HCT116 (cell line): ENCODE data around the gene DTNBP1.

ENCODE experiments used
- CTCF ChIP-seq, 3 experiments: fragments of 200-600 bp in 1 of 3; sonication (generic) in 1 of 3; IDR thresholded peaks in 2 of 3; conservative IDR thresholded peaks in 1 of 3; 2 replicates each; pipeline ENCODE4 v1.5.1; 2012 to 2017; ENCODE audit warnings: low read depth in 2 of 3, low read length in 2 of 3, antibody characterized with exemption in 1 of 3, borderline replicate concordance in 1 of 3, control low read depth in 1 of 3, mild to moderate bottlenecking in 1 of 3, mixed read lengths in 1 of 3, mixed run types in 1 of 3, moderate library complexity in 1 of 3; ENCODE audit not compliant: insufficient read depth in 1 of 3
- MAX ChIP-seq: IDR thresholded peaks from 2 replicates; pipeline ENCODE4 v1.6.1; 2012
- POLR2A ChIP-seq: IDR thresholded peaks from 2 replicates; pipeline ENCODE4 v1.7.0; 2011; ENCODE audit warnings: borderline replicate concordance; ENCODE audit not compliant: insufficient read depth, insufficient read length; ENCODE audit errors: extremely low read depth
- SP1 ChIP-seq: IDR thresholded peaks from 2 replicates; pipeline ENCODE4 v1.6.1; 2012; ENCODE audit warnings: low read depth
- ZNF274 ChIP-seq: fragments of 200-500 bp; sonication (Bioruptor generic); IDR thresholded peaks from 2 replicates; pipeline ENCODE4 v1.6.1; 2014; ENCODE audit warnings: mild to moderate bottlenecking, low read depth, low read length, inconsistent platforms
- TF ChIP-seq, protein P1 (sequence below): IDR thresholded peaks from 2 replicates; pipeline ENCODE4 v1.6.1; 2012; ENCODE audit warnings: low read depth

DNA sequence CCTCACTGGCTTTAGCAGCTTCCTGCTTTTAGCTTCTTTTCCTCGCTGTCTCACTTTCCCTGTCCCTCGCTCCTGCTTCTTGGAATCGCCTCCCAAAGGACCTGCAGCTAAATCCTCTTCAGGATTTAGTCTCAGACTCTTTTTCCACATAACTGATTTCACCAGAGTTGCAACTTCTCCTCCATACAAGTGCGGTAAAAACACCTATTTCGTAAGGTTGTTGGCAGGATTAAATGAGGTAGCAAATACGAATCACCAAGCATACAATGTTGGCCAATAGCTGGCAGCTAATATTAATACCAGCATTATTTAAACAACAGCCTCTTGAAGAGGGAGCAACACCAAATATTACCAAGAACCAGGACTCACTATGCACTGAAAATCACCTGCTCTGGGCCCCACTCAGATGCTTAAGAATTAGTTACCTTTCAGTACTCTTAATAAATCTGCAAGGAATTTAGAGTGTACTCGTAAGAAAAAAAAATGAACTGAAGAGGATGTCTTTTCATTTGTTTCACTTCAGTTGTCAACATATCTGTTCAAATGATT is 123.0 kb downstream of the DTNBP1 start:
- TF ChIP-seq POLR2A = no peak
- no peak for TF ChIP-seq ZNF274
- no peak for TF ChIP-seq SP1
- TF ChIP-seq CTCF (IDR thresholded peaks at IDR 0.05 in 2 of 3, conservative IDR thresholded peaks at IDR 0.05 in 1 of 3; ENCODE audit: borderline replicate concordance in 1 of 3, insufficient read depth in 1 of 3, low read depth in 2 of 3, low read length in 2 of 3) = no peak
- no peak for TF ChIP-seq MAX
- TF ChIP-seq, protein P1, sequence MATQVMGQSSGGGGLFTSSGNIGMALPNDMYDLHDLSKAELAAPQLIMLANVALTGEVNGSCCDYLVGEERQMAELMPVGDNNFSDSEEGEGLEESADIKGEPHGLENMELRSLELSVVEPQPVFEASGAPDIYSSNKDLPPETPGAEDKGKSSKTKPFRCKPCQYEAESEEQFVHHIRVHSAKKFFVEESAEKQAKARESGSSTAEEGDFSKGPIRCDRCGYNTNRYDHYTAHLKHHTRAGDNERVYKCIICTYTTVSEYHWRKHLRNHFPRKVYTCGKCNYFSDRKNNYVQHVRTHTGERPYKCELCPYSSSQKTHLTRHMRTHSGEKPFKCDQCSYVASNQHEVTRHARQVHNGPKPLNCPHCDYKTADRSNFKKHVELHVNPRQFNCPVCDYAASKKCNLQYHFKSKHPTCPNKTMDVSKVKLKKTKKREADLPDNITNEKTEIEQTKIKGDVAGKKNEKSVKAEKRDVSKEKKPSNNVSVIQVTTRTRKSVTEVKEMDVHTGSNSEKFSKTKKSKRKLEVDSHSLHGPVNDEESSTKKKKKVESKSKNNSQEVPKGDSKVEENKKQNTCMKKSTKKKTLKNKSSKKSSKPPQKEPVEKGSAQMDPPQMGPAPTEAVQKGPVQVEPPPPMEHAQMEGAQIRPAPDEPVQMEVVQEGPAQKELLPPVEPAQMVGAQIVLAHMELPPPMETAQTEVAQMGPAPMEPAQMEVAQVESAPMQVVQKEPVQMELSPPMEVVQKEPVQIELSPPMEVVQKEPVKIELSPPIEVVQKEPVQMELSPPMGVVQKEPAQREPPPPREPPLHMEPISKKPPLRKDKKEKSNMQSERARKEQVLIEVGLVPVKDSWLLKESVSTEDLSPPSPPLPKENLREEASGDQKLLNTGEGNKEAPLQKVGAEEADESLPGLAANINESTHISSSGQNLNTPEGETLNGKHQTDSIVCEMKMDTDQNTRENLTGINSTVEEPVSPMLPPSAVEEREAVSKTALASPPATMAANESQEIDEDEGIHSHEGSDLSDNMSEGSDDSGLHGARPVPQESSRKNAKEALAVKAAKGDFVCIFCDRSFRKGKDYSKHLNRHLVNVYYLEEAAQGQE = no peak
